ENCODE measurements around the gene CBX7. TPM values are rescaled to one million over a fixed set of nuclear protein-coding genes. Genes with fewer than 3 reads are reported as not detected.

The CBX7 gene
- total RNA-seq, 1 donor = 14.5 TPM

- no peak overlapping the region for H3K27ac ChIP-seq (ENCODE audit: low read depth, low read length)
- no peak overlapping the region for H3K4me3 ChIP-seq (ENCODE audit: insufficient read depth, low read length)
- H3K4me1 ChIP-seq (ENCODE audit: insufficient read depth, low read length) = no peaks in the 10 kb centered on the region
- H4K20me1 ChIP-seq (ENCODE audit: insufficient read depth, low read length) = no peaks in the 10 kb centered on the region
- H3K9me3 ChIP-seq (ENCODE audit: low read depth, low read length) = peaks cover 7% of the 10 kb centered on the region
- H3K4me2 ChIP-seq (ENCODE audit: insufficient read depth, low read length) = no peak overlapping the region
- peak; percentile 19 for DNase-seq (ENCODE audit: insufficient read length, low spot score, missing footprints)
- no peaks in the 10 kb centered on the region for H3K36me3 ChIP-seq (ENCODE audit: insufficient read depth, low read length)
- no peaks in the 10 kb centered on the region for H3K27me3 ChIP-seq (ENCODE audit: insufficient read depth, low read length)
- H3K79me2 ChIP-seq (ENCODE audit: insufficient read depth, low read length) = no peaks in the 10 kb centered on the region
- TF ChIP-seq, protein P1, sequence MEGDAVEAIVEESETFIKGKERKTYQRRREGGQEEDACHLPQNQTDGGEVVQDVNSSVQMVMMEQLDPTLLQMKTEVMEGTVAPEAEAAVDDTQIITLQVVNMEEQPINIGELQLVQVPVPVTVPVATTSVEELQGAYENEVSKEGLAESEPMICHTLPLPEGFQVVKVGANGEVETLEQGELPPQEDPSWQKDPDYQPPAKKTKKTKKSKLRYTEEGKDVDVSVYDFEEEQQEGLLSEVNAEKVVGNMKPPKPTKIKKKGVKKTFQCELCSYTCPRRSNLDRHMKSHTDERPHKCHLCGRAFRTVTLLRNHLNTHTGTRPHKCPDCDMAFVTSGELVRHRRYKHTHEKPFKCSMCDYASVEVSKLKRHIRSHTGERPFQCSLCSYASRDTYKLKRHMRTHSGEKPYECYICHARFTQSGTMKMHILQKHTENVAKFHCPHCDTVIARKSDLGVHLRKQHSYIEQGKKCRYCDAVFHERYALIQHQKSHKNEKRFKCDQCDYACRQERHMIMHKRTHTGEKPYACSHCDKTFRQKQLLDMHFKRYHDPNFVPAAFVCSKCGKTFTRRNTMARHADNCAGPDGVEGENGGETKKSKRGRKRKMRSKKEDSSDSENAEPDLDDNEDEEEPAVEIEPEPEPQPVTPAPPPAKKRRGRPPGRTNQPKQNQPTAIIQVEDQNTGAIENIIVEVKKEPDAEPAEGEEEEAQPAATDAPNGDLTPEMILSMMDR (IDR thresholded peaks at IDR 0.05; ENCODE audit: extremely low read depth, low read depth, low read length) = no peak
- no peak overlapping the region for H2AFZ ChIP-seq (ENCODE audit: low read length)
Observed at GRCh38 chr22:39185601-39186012, 33.1 kb upstream of the CBX7 start.

DNA sequence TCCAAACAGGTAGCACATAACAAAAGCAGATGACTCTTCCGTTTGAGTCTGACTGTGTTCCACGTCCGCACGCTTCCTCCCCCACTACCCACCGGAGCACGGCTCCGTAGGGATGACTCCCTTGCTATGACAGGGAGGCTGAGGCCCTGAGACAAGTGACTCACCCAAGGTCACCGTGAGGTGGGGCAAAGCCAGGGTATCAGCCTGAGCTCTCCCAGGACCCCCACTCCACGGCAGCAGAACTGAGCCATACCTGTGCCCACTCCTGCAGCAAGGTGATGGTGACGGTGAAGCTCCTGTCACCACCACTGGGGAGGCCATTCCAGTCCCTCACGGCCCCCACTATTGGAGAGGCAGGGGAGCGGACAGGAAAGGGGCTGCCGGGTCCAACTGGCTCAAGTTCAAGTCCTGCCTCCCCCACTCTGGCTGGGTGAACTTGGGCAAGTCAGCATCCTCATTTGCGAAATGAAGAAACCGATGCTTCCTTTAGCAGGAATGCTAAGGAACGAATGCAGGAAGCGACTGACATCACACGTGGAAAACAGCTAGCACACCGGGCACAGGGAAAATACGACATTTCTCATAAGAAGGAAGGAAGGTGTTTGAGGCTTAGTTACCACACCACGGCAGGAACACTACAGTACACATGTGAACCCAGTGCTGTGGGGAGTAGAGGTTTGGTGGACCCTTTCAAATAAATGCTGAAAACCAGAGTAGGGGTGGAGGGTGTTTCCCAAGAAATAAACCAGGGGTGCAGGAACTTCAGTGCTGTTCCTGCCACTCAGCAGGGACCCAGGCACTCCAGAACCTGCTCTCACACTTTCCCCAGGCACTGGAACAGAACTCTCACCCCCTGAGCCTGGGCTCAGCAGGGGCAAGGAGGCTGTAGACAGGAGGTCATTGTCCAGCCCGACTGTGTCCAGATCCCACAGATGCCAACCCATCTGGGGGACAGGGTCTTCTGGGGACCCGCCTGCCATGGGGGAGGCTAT lies 32.4 kb upstream of the CBX7 start:
- no peaks in the 10 kb centered on the region for H4K20me1 ChIP-seq (ENCODE audit: insufficient read depth, low read length)
- no peak overlapping the region for H3K4me2 ChIP-seq (ENCODE audit: insufficient read depth, low read length)
- no peaks in the 10 kb centered on the region for H3K36me3 ChIP-seq (ENCODE audit: insufficient read depth, low read length)
- H3K27ac ChIP-seq (ENCODE audit: low read depth, low read length) = no peak overlapping the region
- H3K9me3 ChIP-seq (ENCODE audit: low read depth, low read length) = peaks cover 7% of the 10 kb centered on the region
- peak; percentile 62 for DNase-seq (ENCODE audit: insufficient read length, low spot score, missing footprints)
- H3K27me3 ChIP-seq (ENCODE audit: insufficient read depth, low read length) = no peaks in the 10 kb centered on the region
- no peaks in the 10 kb centered on the region for H3K4me1 ChIP-seq (ENCODE audit: insufficient read depth, low read length)
- H2AFZ ChIP-seq (ENCODE audit: low read length) = no peak overlapping the region
- H3K79me2 ChIP-seq (ENCODE audit: insufficient read depth, low read length) = no peaks in the 10 kb centered on the region
- TF ChIP-seq, protein P1 (IDR thresholded peaks at IDR 0.05; ENCODE audit: extremely low read depth, low read depth, low read length) = no peak
- no peak overlapping the region for H3K4me3 ChIP-seq (ENCODE audit: insufficient read depth, low read length)

DNA sequence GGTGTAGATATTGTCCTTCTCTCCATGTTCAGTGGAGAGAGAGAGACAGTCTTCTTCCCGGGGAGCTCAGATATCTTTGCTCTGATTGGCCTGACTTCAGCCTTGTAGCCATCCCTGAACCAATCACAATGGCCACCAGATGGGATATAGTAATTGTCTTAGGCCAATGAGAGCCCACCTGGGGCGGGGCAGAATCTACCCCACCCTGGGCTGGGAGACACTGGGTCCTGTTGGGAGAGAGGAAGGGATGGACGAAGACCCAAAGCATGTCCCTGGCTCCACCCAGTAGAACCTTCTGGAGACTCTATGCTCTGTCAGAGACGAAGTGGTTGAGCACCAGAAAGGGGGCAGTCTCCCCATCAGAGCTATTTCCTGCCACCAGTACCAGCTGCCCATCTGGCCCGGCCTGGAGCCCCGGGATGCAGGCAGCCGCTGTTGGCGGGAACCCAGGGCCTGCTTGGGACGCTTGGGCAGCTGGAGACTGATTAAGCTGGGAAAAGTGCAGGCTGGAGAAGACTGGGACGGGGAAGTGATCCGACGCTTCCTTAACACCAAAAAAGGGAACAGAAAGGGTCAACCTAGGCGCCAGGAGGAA lies 31.6 kb upstream of the CBX7 start:
- TF ChIP-seq, protein P1 (IDR thresholded peaks at IDR 0.05; ENCODE audit: extremely low read depth, low read depth, low read length) = no peak
- no peaks in the 10 kb centered on the region for H4K20me1 ChIP-seq (ENCODE audit: insufficient read depth, low read length)
- no peaks in the 10 kb centered on the region for H3K79me2 ChIP-seq (ENCODE audit: insufficient read depth, low read length)
- no peak overlapping the region for H2AFZ ChIP-seq (ENCODE audit: low read length)
- no peaks in the 10 kb centered on the region for H3K4me1 ChIP-seq (ENCODE audit: insufficient read depth, low read length)
- no peaks in the 10 kb centered on the region for H3K27me3 ChIP-seq (ENCODE audit: insufficient read depth, low read length)
- H3K4me2 ChIP-seq (ENCODE audit: insufficient read depth, low read length) = no peak overlapping the region
- H3K4me3 ChIP-seq (ENCODE audit: insufficient read depth, low read length) = no peak overlapping the region
- H3K36me3 ChIP-seq (ENCODE audit: insufficient read depth, low read length) = no peaks in the 10 kb centered on the region
- DNase-seq (ENCODE audit: insufficient read length, low spot score, missing footprints) = peak; percentile 65
- H3K27ac ChIP-seq (ENCODE audit: low read depth, low read length) = no peak overlapping the region
- H3K9me3 ChIP-seq (ENCODE audit: low read depth, low read length) = peaks cover 7% of the 10 kb centered on the region

DNA sequence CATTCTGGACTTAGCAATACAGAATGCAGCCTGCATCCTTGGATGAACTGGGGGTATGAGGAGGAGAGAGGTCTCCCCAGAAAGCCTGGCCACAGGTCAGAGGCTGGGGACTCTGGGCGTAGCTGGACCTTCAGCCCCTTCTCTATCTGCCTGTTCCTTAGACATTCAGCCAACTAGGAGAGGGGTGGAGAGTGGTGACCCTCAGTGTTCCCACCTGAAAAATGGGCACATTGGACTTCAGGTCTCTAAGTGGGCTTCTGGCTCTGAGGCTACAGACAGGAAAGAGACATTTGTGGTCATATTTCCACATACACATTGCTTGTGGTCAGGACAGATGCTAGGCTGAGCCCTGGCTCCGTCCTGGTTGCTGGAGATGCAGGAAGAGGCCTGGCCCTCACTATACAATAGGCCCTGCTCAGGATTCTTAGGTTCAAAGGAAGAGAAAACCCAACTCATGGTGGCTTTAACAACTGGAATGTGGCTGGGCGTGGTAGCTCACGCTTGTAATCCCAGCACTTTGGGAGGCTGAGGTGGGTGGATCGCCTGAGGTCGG lies 30.1 kb upstream of the CBX7 start:
- Histone ChIP-seq H3K4me3 (ENCODE audit: insufficient read depth, low read length) (no peak overlapping the region), H2AFZ (ENCODE audit: low read length) (no peak overlapping the region), H3K27me3 (ENCODE audit: insufficient read depth, low read length) (no peaks in the 10 kb centered on the region), H3K79me2 (ENCODE audit: insufficient read depth, low read length) (no peaks in the 10 kb centered on the region), H3K27ac (ENCODE audit: low read depth, low read length) (no peak overlapping the region), H3K36me3 (ENCODE audit: insufficient read depth, low read length) (no peaks in the 10 kb centered on the region), H3K4me1 (ENCODE audit: insufficient read depth, low read length) (peaks cover 4% of the 10 kb centered on the region), H4K20me1 (ENCODE audit: insufficient read depth, low read length) (no peaks in the 10 kb centered on the region), H3K4me2 (ENCODE audit: insufficient read depth, low read length) (no peak overlapping the region), H3K9me3 (ENCODE audit: low read depth, low read length) (peaks cover 7% of the 10 kb centered on the region)
- TF ChIP-seq, protein P1 (IDR thresholded peaks at IDR 0.05; ENCODE audit: extremely low read depth, low read depth, low read length) = no peak
- peak; percentile 18 for DNase-seq (ENCODE audit: insufficient read length, low spot score, missing footprints)

Data from osteoblast (primary cell).